Middle frontal gyrus (tissue), 1 donor: ENCODE results near the gene MYRIP.
"Not testable (repeated sequence)": the region's sequence is repeated elsewhere in the genome, so short reads cannot be mapped to it uniquely, and the experiment has no call there.

Experiments
- DNase-seq: peaks from one replicate; pipeline ENCODE4 v3.0.0-alpha.2; 2015; ENCODE audit warnings: low spot score; ENCODE audit errors: extremely low spot score

The MYRIP gene

GRCh38 chr3:40024526-40024925 lies 215.1 kb downstream of the MYRIP start:
- no peak for DNase-seq

DNA sequence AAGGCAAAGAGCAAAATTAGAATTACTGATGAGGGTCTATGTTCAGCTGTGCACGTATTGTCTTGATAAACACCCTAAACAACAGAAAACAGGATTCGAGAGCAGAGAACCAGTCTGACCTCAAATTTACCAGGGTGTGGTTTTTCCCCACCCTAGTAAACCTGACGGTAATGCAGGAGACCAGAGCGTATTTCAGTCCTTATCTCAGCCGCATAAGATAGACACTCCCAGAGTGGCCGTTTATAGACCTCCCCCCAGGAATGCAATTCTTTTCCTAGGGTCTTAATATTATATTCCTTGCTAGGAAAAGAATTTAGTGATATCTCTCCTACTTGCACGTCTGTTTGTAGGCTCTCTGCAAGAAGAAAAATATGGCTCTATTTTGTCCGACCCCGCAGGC lies 216.5 kb downstream of the MYRIP start:
- DNase-seq: not testable (repeated sequence)

DNA sequence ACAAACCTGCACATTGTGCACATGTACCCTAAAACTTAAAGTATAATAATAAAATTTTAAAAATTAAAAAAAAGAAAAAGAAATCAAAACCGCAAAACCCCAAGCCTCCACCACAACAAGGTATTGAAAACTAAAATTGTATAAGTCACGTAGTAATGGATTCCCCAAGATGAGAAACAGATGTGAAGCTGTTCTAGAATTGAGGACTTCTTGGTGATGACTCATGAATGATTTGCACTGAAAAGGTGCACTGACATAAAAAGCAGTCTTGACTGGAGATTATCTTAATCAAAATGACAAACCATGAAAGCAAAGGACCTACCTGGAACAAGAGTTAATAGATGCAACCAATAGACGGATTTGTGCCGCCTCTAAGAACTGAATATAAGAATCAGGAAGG lies 225.8 kb downstream of the MYRIP start:
- DNase-seq: no peak

DNA sequence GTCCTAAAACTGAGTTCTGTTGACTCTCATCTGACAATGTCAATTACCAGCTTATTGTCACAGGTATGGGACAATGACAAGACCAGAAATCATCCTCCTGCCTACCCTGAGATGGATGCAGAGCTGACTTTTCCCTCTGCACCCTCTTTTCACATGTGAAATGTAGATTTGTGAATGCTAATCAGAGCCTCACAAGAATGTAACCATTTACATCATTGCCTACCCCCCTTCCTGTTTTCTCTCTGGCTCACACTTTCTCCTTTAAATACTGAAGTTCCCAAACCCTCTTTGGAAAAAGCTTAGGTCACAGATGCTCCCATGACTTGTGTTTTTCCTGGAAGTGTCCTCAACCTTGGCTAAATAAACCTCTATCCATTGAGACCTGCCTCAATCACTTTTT lies 228.2 kb downstream of the MYRIP start:
- DNase-seq: no peak

DNA sequence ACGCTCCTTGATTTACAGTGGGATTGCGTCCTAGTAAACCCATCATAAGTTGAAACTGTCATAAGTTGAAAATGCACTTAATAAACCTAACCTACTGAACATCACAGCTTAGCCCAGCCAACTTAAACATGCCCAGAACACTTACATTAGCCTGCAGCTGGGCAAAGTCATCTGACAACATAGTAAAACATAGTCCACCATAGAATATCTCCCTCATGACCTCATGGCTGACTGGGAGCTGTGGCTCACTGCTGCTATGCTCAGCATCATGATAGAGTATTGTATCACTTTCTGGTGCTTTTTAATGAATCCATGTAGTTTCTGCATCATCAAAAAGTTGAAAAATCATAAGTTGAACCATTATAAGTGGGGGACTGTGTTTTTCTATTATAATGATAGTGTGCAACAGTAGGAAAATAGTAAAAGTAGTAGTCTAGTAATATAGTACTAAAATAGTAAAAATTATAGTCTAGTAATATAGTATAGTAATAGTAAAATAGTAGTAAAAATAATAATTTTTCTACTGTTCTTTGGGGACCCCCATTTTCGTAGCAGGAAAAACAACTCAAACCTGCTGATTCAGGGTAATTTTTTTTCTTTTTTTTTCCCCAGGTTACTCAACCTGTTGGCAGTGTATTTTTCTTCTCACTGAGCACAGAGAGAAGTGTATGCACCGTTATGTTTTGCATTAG lies 233.5 kb downstream of the MYRIP start:
- no peak for DNase-seq

DNA sequence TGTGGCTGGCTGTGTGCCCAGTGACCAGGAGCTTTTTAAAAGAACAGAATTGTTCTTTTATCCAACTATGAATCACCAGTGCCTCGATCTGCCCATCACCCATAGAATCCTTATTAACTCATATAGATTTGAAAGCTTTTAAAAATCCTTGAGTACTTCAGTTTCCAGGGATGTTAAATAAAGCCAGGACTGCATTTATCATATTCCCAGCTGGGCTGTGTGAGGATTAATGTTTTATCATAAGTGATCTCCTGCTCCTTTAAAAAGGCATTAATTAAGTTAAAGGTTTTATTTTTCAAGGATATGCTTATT lies 234.0 kb downstream of the MYRIP start:
- DNase-seq: no peak

GRCh38 chr3:40044487-40044886 lies 235.1 kb downstream of the MYRIP start:
- DNase-seq: no peak

- no peak for DNase-seq
These were observed 235.6 kb downstream of the MYRIP start for GRCh38 chr3:40045051-40045450.

DNA sequence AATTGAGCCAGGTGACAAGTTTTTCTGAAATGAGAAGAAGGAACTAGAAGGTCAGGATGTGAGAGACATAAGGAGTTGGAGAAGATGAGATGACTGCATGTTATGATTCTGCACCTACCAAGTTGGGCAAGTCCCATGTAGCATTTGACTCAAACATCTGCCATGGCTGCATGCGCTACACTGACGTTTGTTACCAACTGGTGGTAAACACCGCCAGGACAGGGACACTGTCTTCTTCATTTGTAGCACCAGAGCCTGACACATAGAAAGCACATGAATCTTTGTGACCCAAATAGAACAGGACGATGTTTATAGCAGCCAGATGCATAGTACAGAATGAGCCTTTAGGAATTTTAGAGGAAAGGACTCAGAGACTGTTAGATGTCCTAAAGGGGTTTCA lies 236.7 kb downstream of the MYRIP start:
- DNase-seq: no peak

- no peak for DNase-seq
These were observed 238.0 kb downstream of the MYRIP start for GRCh38 chr3:40047406-40047805.

DNA sequence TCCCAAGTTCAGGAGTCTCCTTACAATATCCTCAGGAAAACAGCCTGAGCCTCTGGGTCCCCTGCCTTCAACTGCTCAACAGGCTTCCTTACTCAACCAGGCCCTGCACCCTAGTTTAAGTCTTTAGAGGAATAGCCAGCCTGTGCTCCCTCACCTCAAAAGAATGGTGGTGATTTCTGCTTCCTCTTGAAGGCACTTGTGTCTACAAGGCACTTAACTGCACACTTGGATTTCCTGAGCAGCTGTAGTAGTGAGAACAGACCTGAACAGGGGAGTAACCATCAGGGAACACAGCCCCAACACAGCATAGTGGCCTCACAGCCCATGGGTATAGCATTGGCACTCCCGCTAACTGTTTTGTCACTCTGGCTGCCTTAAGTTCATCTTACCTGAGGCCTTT lies 244.3 kb downstream of the MYRIP start:
- no peak for DNase-seq

DNA sequence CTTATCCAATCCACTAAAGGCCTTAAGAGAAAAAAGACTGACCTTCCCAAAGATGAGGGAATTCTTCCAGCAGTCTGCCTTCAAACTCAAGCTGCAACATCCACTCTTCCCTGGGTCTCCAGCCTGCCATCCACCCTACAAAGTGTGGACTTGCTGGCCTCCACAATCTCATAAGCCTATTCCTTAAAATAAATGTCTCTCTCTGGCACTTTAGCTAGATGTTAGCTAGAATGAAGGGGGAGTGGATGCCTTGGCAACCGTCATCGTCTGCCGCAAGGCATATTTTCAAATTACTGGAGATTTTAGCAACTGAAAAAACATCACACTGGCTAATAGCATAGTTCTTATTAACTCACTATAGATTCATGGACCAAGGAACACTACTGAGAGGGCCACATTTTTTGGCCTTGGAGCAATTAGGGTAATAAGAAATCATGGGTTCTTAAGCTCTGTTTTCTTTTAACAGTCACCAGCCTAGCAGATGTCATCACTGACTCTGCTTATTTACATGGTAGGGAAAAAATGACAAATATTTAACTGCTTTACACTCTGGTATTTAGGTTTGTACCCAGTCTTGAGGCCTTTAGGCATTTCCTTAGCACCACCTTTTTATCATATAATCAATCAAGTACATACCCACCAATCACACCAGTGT lies 245.3 kb downstream of the MYRIP start:
- DNase-seq: no peak

DNA sequence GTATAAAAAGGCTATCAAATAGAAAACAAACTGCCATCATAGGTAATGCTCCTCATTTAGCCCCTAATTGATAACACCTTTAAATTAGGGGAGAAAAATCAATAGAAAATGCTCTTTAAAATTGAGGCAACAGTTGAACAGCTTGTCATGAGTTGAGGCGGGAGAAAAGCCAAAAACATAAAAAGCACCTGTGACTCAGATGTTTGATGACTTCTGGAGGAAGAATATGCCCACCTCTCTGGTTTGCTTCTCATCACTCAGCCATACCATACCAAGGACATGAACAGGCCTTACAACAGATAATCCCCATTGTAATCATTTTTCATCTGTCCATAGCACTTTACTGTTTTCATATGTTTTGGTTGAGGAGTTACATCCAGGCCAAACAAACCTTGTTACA lies 246.0 kb downstream of the MYRIP start:
- no peak for DNase-seq

DNA sequence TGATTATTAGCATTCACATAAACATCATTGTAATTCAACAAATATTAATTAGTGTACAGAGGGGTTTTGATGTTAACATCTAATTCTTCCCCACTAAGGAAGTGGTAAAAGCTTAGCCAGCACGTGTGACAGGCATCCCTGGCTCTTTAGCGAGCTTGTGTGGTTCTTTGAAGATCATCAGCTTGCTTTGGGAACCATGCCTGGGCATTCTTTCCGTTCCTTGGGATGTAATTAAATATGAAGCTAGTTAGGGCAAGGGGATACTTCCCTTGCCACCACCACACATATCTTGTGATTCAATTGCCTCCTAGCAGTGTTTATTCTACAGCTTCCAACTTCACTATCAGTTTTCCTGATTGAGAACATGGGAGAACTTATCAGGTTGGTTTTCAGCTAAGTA lies 246.5 kb downstream of the MYRIP start:
- DNase-seq: no peak

DNA sequence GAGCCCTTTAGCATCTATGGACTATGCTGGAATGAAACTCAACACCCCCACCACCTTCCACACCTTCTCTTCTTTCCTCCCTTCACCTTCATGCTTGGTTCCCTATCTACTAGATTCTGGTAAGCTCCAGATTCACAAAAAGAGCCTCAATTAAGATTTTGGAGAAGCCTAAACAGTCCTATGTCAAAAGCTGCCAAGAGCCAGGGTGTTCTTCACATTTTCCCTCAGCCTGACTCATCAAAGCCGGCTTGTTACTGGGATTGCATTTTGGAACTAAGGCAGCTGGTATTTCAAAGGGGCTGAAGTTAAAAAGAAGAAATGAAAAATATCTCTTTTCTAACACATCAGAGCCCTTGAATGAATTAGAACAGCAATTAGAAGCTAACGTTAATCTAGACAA lies 247.7 kb downstream of the MYRIP start:
- DNase-seq: peak; percentile 42

DNA sequence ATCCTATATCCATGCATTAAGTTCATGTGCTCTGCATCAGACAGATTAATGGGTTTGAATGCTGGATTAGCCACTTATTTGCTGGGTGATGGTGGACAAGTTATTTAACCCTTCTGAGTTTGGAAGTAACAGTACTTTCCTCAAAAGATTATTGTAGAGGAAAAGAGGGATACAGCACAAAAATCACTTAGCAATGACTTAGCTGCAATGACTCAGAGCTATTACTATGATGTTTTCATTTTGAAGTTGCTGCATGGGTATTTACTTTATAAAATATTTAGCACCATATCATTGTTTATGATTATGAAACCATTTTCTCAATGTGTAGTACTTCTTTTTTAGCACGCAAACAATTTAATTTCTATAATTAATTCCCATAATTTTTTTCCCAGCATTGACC lies 248.4 kb downstream of the MYRIP start:
- no peak for DNase-seq

- no peak for DNase-seq
These were observed 259.2 kb downstream of the MYRIP start for GRCh38 chr3:40068636-40069035.

GRCh38 chr3:40070816-40071215 lies 261.4 kb downstream of the MYRIP start:
- no peak for DNase-seq

DNA sequence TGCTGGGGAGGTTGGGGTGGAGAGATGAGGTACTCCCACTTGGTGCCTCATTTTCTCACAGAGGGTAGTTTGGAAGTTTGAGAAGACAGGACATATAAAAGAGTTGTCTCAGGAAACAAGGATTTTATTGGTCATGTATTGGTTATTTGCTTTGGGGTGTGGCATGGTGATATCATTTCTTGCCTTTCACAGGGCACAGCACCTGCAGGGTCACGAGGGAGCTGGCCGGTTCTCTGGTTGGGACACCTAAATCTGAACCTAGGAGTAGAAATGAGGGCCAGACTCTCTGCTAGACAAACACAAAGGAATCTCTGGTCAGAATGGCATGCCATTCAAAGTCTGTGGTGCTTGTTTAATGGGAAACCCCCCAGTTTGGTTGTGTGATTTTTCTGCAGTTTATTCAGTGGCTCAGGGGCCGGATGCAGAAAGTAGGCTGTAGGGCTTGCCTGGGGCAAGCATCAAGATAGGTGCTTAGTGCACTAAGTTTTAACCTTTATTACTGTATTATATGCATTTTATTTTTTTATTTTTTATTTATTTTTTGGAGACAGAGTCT lies 262.4 kb downstream of the MYRIP start:
- DNase-seq: no peak

DNA sequence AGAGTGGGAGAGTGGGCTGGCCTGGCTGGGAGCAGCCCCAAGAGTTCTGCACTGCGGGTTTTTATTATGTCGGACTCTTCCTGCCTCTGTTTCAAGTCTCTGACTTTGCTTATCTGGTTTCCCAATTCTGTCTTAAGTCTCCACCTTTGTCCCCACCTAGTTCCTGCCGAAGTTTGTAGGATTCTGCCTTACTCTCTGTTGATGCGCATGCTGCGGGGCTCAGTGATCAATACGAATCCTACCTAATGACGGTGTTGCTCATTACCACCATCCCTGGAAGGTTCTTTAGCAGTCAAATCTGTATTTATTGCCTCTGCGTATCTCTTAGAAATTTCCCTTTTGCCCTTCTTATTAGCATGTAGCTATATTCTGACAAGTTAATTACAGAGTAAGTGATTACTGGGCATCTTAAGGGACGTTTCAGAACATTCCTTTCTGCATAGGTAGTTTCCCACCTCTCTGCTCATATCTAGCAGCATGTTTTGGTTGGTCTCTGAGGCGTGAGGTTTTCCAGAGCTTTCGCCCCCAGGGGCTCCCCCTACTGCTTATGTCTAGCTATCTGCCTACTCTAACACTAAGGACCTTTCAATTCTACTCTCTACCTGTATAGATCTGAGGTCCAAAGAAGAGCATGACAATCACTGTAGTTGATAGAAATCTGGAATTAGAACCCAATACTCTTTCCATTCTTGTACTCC lies 264.1 kb downstream of the MYRIP start:
- DNase-seq: no peak

- DNase-seq: not testable (repeated sequence)
These were observed 267.7 kb downstream of the MYRIP start for GRCh38 chr3:40077139-40077538.

GRCh38 chr3:40077828-40078492 lies 268.6 kb downstream of the MYRIP start:
- not testable (repeated sequence) for DNase-seq
